ENCODE data around the gene YPEL5. TPM values are rescaled to one million over a fixed set of nuclear protein-coding genes. Genes with fewer than 3 reads are reported as not detected.

The YPEL5 gene
- total RNA-seq, 1 donor from 2014 or later = 66.4 TPM

- no peaks in the 10 kb centered on the region for H3K79me2 ChIP-seq (ENCODE audit: low read depth)
- no peak overlapping the region for H3K9ac ChIP-seq
- no peaks in the 10 kb centered on the region for H3F3A ChIP-seq (ENCODE audit: low read depth)
- no peaks in the 10 kb centered on the region for H4K20me1 ChIP-seq (ENCODE audit: low read depth)
- H3K4me3 ChIP-seq = no peak overlapping the region
- no peaks in the 10 kb centered on the region for H3K36me3 ChIP-seq
- H3K36me3 Mint-ChIP-seq = no peaks in the 10 kb centered on the region
- TF ChIP-seq EZH2 (IDR thresholded peaks at IDR 0.05) (no peak), EZH2phosphoT487 (IDR thresholded peaks at IDR 0.05) (no peak), CTCF (IDR thresholded peaks at IDR 0.05) (no peak)
- H3K4me1 Mint-ChIP-seq = no peaks in the 10 kb centered on the region
- peaks cover 4% of the 10 kb centered on the region for H3K4me1 ChIP-seq
- no peak for DNase-seq (ENCODE audit: low spot score)
- H3K4me3 Mint-ChIP-seq = no peak overlapping the region
- H3K27me3 ChIP-seq = no peaks in the 10 kb centered on the region
- H3K4me2 ChIP-seq = no peak overlapping the region
- peaks cover 4% of the 10 kb centered on the region for H3K27me3 Mint-ChIP-seq (ENCODE audit: insufficient read depth, low read depth)
- no peak overlapping the region for H2AFZ ChIP-seq (replicated peaks)
- H3K27ac Mint-ChIP-seq = no peak overlapping the region
- no peaks in the 10 kb centered on the region for H3K9me3 Mint-ChIP-seq
- no peaks in the 10 kb centered on the region for H3K9me3 ChIP-seq (ENCODE audit: low read depth)
- H3K27ac ChIP-seq = no peak overlapping the region
These were observed 55.2 kb downstream of the YPEL5 start for GRCh38 chr2:30201990-30202389.

GRCh38 chr2:30203156-30203555 is 56.3 kb downstream of the YPEL5 start:
- no peak overlapping the region for H3K4me3 Mint-ChIP-seq
- no peaks in the 10 kb centered on the region for H3K27me3 ChIP-seq
- no peak overlapping the region for H3K4me2 ChIP-seq
- TF ChIP-seq CTCF (IDR thresholded peaks at IDR 0.05) = no peak
- no peak for TF ChIP-seq EZH2 (IDR thresholded peaks at IDR 0.05)
- TF ChIP-seq EZH2phosphoT487 (IDR thresholded peaks at IDR 0.05) = no peak
- no peaks in the 10 kb centered on the region for H3K36me3 ChIP-seq
- H3K9me3 Mint-ChIP-seq = no peaks in the 10 kb centered on the region
- no peak for DNase-seq (ENCODE audit: low spot score)
- H3K4me1 ChIP-seq = peaks cover 4% of the 10 kb centered on the region
- H4K20me1 ChIP-seq (ENCODE audit: low read depth) = no peaks in the 10 kb centered on the region
- no peak overlapping the region for H3K4me3 ChIP-seq
- no peak overlapping the region for H3K27ac Mint-ChIP-seq
- no peaks in the 10 kb centered on the region for H3K36me3 Mint-ChIP-seq
- no peak overlapping the region for H2AFZ ChIP-seq (replicated peaks)
- no peaks in the 10 kb centered on the region for H3K9me3 ChIP-seq (ENCODE audit: low read depth)
- H3K27ac ChIP-seq = no peak overlapping the region
- no peaks in the 10 kb centered on the region for H3K79me2 ChIP-seq (ENCODE audit: low read depth)
- no peak overlapping the region for H3K9ac ChIP-seq
- peaks cover 4% of the 10 kb centered on the region for H3K27me3 Mint-ChIP-seq (ENCODE audit: insufficient read depth, low read depth)
- no peaks in the 10 kb centered on the region for H3K4me1 Mint-ChIP-seq
- no peaks in the 10 kb centered on the region for H3F3A ChIP-seq (ENCODE audit: low read depth)

DNA sequence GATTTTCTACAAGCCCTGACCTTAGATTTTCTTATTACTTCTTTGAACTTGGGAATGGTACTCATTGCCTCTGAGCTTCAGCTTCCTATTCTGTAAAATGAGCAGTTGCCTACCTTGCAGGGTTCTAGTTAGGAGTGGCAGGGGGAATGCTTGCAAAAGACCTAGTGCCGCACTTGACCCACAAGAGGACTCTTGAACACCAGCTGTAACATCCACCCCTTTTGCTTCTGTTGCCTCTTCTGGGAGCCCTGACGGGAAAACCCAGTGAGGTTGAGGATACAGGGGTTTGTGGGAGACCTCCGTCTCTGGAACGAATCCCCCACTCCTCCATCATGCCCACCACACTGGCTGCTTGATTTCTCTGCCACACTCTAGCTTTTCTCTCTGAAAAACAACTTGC is 57.5 kb downstream of the YPEL5 start:
- H3K27me3 ChIP-seq = no peaks in the 10 kb centered on the region
- Mint-ChIP-seq H3K4me3 (no peak overlapping the region), H3K36me3 (no peaks in the 10 kb centered on the region), H3K4me1 (peaks cover 2% of the 10 kb centered on the region), H3K27me3 (ENCODE audit: insufficient read depth, low read depth) (peaks cover 4% of the 10 kb centered on the region), H3K9me3 (no peaks in the 10 kb centered on the region), H3K27ac (no peak overlapping the region)
- no peaks in the 10 kb centered on the region for H3K9me3 ChIP-seq (ENCODE audit: low read depth)
- H4K20me1 ChIP-seq (ENCODE audit: low read depth) = no peaks in the 10 kb centered on the region
- no peaks in the 10 kb centered on the region for H3K79me2 ChIP-seq (ENCODE audit: low read depth)
- no peak overlapping the region for H3K4me3 ChIP-seq
- no peak overlapping the region for H3K27ac ChIP-seq
- H2AFZ ChIP-seq (replicated peaks) = no peak overlapping the region
- H3K36me3 ChIP-seq = no peaks in the 10 kb centered on the region
- no peak overlapping the region for H3K4me2 ChIP-seq
- no peak overlapping the region for H3K9ac ChIP-seq
- peaks cover 9% of the 10 kb centered on the region for H3K4me1 ChIP-seq
- no peak for TF ChIP-seq EZH2phosphoT487 (IDR thresholded peaks at IDR 0.05)
- no peak for TF ChIP-seq EZH2 (IDR thresholded peaks at IDR 0.05)
- TF ChIP-seq CTCF (IDR thresholded peaks at IDR 0.05) = no peak
- H3F3A ChIP-seq (ENCODE audit: low read depth) = no peaks in the 10 kb centered on the region
- no peak for DNase-seq (ENCODE audit: low spot score)

Data from neural progenitor cell (in vitro differentiated cells).